Vagina (tissue), 2 donors: ENCODE measurements around the gene RSPH3.

Experiments
- POLR2AphosphoS5 ChIP-seq, 2 donors: sonication (generic); formaldehyde crosslinking; IDR thresholded peaks; one replicate each; pipeline ENCODE4 v1.9.0; 2017; ENCODE audit warnings: antibody characterized with exemption in 2 of 2, mild to moderate bottlenecking in 2 of 2, low read depth in 1 of 2; ENCODE audit not compliant: insufficient read depth in 1 of 2
- TF ChIP-seq, protein P1 (sequence below), 3 experiments: fragments of 450-650 bp in 2 of 3; fragments of 200-600 bp in 1 of 3; sonication (generic) in 1 of 3; IDR thresholded peaks; one replicate each; pipeline ENCODE4 v1.5.1; 2017 to 2019; ENCODE audit warnings: antibody characterized with exemption in 3 of 3, mild to moderate bottlenecking in 2 of 3, moderate library complexity in 2 of 3

DNA sequence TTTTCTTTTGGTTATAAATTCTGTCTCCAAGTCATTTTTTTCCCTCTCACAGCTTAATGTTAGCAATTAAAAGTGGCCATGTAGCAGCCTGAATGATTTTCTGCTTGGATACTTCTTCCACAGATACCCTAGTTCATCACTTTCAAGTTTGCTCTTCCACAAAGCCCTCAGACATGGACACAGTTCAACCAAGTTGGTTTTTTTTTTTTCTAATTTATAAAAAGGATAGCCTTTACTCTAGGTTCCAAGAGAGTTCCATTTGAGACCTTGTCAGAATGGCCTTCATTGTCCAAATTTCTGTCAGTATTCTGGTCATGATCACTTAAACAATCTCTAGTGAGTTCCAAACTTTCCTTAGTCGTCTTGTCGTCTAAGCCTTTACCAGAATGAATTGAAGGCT lies 40.0 kb downstream of the RSPH3 start:
- no peak for TF ChIP-seq POLR2AphosphoS5 (IDR thresholded peaks at IDR 0.05; ENCODE audit: insufficient read depth in 1 of 2, low read depth in 1 of 2)
- TF ChIP-seq, protein P1, sequence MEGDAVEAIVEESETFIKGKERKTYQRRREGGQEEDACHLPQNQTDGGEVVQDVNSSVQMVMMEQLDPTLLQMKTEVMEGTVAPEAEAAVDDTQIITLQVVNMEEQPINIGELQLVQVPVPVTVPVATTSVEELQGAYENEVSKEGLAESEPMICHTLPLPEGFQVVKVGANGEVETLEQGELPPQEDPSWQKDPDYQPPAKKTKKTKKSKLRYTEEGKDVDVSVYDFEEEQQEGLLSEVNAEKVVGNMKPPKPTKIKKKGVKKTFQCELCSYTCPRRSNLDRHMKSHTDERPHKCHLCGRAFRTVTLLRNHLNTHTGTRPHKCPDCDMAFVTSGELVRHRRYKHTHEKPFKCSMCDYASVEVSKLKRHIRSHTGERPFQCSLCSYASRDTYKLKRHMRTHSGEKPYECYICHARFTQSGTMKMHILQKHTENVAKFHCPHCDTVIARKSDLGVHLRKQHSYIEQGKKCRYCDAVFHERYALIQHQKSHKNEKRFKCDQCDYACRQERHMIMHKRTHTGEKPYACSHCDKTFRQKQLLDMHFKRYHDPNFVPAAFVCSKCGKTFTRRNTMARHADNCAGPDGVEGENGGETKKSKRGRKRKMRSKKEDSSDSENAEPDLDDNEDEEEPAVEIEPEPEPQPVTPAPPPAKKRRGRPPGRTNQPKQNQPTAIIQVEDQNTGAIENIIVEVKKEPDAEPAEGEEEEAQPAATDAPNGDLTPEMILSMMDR (IDR thresholded peaks at IDR 0.05) = no peak
